ENCODE data around the gene CLCA2. TPM values are rescaled to one million over a fixed set of nuclear protein-coding genes. Genes with fewer than 3 reads are reported as not detected.

Gene CLCA2
- total RNA-seq, 1 experiment from 2014 or later = 0.07 TPM

DNA sequence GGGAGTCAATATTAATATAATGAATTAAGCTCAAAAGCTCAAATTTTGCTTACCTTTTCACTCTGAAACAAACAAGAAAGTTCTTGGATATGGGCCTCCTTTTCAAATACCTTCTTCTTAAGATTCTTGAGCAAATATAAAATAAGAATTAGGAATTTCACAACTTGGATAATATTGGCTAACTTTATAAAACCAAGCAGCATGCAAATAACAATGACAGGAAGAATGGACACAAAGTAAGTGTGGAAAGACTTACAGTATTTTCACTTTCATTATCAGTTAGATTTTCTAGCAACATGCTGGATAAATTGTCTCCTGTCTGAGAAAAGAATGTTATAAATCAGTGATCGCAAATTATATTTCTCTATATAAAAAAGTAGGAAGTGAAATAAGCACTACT is 41.1 kb upstream of the CLCA2 start:
- no peak for TF ChIP-seq CTCF (IDR thresholded peaks at IDR 0.05; ENCODE audit: insufficient read depth in 1 of 2, low read depth in 1 of 2, low read length in 1 of 2, severe bottlenecking in 1 of 2, unreplicated experiment in 1 of 2)
- no peaks in the 10 kb centered on the region for H3K9me3 ChIP-seq
- no peak for DNase-seq
- intact Hi-C loops (cut with micrococcal nuclease; ENCODE audit: unreplicated experiment) = loop anchor here (5.0 to 10.0 kb wide), 4 partner anchors 269 to 532 kb away; partner anchors contain the start of genes HS2ST1 and SELENOF
- Mint-ChIP-seq H3K4me1 (ENCODE audit: low read depth, unreplicated experiment) (no peaks in the 10 kb centered on the region), H3K4me3 (ENCODE audit: unreplicated experiment) (no peak overlapping the region), H3K9me3 (ENCODE audit: unreplicated experiment) (peaks cover 6% of the 10 kb centered on the region), H3K36me3 (ENCODE audit: insufficient read depth, unreplicated experiment) (peaks cover 5% of the 10 kb centered on the region), H3K27me3 (ENCODE audit: insufficient read depth, unreplicated experiment) (no peaks in the 10 kb centered on the region), H3K27ac (ENCODE audit: unreplicated experiment) (no peak overlapping the region)
- H3K4me1 ChIP-seq = no peaks in the 10 kb centered on the region
- H3K27me3 ChIP-seq (replicated peaks; ENCODE audit: control insufficient read depth, insufficient read depth, low read length) = no peaks in the 10 kb centered on the region
- H3K36me3 ChIP-seq (ENCODE audit: control insufficient read depth, insufficient read depth, low read length) = no peaks in the 10 kb centered on the region
- no peak overlapping the region for H3K4me3 ChIP-seq (ENCODE audit: low read depth, low read length)
- POLR2A ChIA-PET = no interaction called here
- CTCF ChIA-PET = no interaction called here
- BruUV-seq (replicated peaks) = no TSS peak

DNA sequence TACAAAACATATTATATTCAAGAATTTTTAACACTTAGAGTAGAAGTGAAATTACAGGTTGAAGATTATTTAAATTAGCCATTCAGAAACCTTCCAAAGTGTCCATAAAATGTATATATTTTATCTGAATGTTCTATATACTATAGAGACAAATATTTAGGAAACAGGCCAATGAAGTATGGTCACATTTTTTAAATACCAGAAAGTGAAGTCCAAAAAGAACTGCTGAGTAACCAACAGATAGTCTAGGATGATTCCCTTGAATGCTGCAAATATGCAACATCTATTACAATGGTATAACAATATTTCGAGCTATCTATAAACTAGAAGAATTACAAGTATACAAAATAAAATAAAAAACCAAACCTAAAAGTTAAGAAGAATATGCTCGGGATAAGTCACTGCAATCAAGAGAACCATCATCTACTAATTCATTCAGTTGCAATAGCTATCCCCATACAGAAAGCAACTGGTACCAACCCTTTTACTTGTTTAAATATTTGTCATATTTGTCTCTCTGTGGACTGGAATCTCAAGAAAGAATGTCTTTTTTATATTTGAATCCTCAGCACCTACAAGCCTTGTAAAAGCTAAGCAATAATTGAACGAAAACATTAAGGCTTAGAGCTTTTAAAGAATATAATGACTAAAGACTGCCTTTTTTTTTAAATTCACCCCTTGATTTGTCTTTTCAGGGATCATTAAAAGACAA is 35.9 kb upstream of the CLCA2 start:
- no peaks in the 10 kb centered on the region for H3K9me3 ChIP-seq
- no peaks in the 10 kb centered on the region for H3K4me1 Mint-ChIP-seq (ENCODE audit: low read depth, unreplicated experiment)
- peaks cover 10% of the 10 kb centered on the region; the same call in 1 of the 2 replicates for H3K4me1 ChIP-seq
- CTCF ChIA-PET = no interaction called here
- no peaks in the 10 kb centered on the region for H3K36me3 ChIP-seq (ENCODE audit: control insufficient read depth, insufficient read depth, low read length)
- no peaks in the 10 kb centered on the region for H3K36me3 Mint-ChIP-seq (ENCODE audit: insufficient read depth, unreplicated experiment)
- H3K4me3 Mint-ChIP-seq (ENCODE audit: unreplicated experiment) = no peak overlapping the region
- no peaks in the 10 kb centered on the region for H3K9me3 Mint-ChIP-seq (ENCODE audit: unreplicated experiment)
- H3K27ac Mint-ChIP-seq (ENCODE audit: unreplicated experiment) = no peak overlapping the region
- H3K27me3 Mint-ChIP-seq (ENCODE audit: insufficient read depth, unreplicated experiment) = no peaks in the 10 kb centered on the region
- POLR2A ChIA-PET = no interaction called here
- no peaks in the 10 kb centered on the region for H3K27me3 ChIP-seq (replicated peaks; ENCODE audit: control insufficient read depth, insufficient read depth, low read length)
- no peak for TF ChIP-seq CTCF (IDR thresholded peaks at IDR 0.05; ENCODE audit: insufficient read depth in 1 of 2, low read depth in 1 of 2, low read length in 1 of 2, severe bottlenecking in 1 of 2, unreplicated experiment in 1 of 2)
- intact Hi-C loops (cut with micrococcal nuclease; ENCODE audit: unreplicated experiment) = loop anchor here (10.0 kb wide), 2 partner anchors 297 to 527 kb away; partner anchors contain the start of genes HS2ST1 and SELENOF
- no peak overlapping the region for H3K4me3 ChIP-seq (ENCODE audit: low read depth, low read length)
- DNase-seq = no peak
- no TSS peak for BruUV-seq (replicated peaks)

DNA sequence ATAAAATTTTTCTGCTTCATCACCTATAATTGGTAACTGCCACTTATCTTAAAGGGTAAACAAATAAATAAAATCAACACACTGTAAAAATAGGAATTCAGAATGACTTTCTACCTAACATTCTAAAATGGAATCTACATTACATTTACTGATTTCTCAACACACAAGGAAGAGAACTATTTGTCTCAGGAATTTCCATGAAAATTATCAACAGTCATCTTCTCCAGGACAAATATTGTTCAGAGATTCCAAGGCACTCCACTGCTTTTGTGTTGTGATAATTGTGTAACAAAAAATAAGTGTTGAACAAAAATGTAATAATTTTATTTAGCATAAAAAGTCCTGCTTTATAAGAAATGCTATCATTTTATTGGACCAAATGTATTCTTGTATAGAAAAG is 35.2 kb upstream of the CLCA2 start:
- Mint-ChIP-seq H3K27me3 (ENCODE audit: insufficient read depth, unreplicated experiment) (no peaks in the 10 kb centered on the region), H3K27ac (ENCODE audit: unreplicated experiment) (no peak overlapping the region), H3K4me3 (ENCODE audit: unreplicated experiment) (no peak overlapping the region), H3K36me3 (ENCODE audit: insufficient read depth, unreplicated experiment) (no peaks in the 10 kb centered on the region), H3K4me1 (ENCODE audit: low read depth, unreplicated experiment) (no peaks in the 10 kb centered on the region), H3K9me3 (ENCODE audit: unreplicated experiment) (no peaks in the 10 kb centered on the region)
- Histone ChIP-seq H3K36me3 (ENCODE audit: control insufficient read depth, insufficient read depth, low read length) (no peaks in the 10 kb centered on the region), H3K4me1 (peaks cover 10% of the 10 kb centered on the region; the same call in 1 of the 2 replicates), H3K27me3 (replicated peaks; ENCODE audit: control insufficient read depth, insufficient read depth, low read length) (no peaks in the 10 kb centered on the region), H3K9me3 (no peaks in the 10 kb centered on the region), H3K4me3 (ENCODE audit: low read depth, low read length) (no peak overlapping the region)
- ChIA-PET CTCF (no interaction called here), POLR2A (no interaction called here)
- intact Hi-C loops (cut with micrococcal nuclease; ENCODE audit: unreplicated experiment) = loop anchor here (10.0 kb wide), 2 partner anchors 296 to 526 kb away; partner anchors contain the start of genes HS2ST1 and SELENOF
- no peak for DNase-seq
- no peak for TF ChIP-seq CTCF (IDR thresholded peaks at IDR 0.05; ENCODE audit: insufficient read depth in 1 of 2, low read depth in 1 of 2, low read length in 1 of 2, severe bottlenecking in 1 of 2, unreplicated experiment in 1 of 2)
- BruUV-seq (replicated peaks) = no TSS peak
